ENCODE data around the gene LGALS12.
"Not testable (repeated sequence)": the region's sequence is repeated elsewhere in the genome, so short reads cannot be mapped to it uniquely, and the experiment has no call there.

- TF ChIP-seq CTCF (conservative IDR thresholded peaks at IDR 0.05; ENCODE audit: low read depth, low read length); EZH2 (IDR thresholded peaks at IDR 0.05; ENCODE audit: low read length, unreplicated experiment): not testable (repeated sequence)
Measured at GRCh38 chr11:63529373-63529772, 23.5 kb downstream of the LGALS12 start.
